GM18517 (cell line): ENCODE results near the gene SEMA6B.

Experiments used
- ATAC-seq: cut with Tn5 transposase; IDR thresholded peaks from one replicate; pipeline ENCODE4 v1.9.1; 2021; ENCODE audit warnings: mild to moderate bottlenecking, moderate library complexity; ENCODE audit not compliant: unreplicated experiment

Gene SEMA6B

GRCh38 chr19:4589579-4590410 lies 30.3 kb upstream of the SEMA6B start:
- no peak for ATAC-seq

- ATAC-seq = no peak
Observed at GRCh38 chr19:4588291-4588761, 28.8 kb upstream of the SEMA6B start.

- no peak for ATAC-seq
Observed at GRCh38 chr19:4587527-4587926, 28.0 kb upstream of the SEMA6B start.

GRCh38 chr19:4586691-4587090 lies 27.2 kb upstream of the SEMA6B start:
- ATAC-seq = no peak

GRCh38 chr19:4586245-4586644 lies 26.8 kb upstream of the SEMA6B start:
- ATAC-seq = no peak

- no peak for ATAC-seq
Observed at GRCh38 chr19:4585556-4585955, 26.1 kb upstream of the SEMA6B start.

GRCh38 chr19:4584670-4585460 lies 25.4 kb upstream of the SEMA6B start:
- no peak for ATAC-seq

- ATAC-seq = no peak
Observed at GRCh38 chr19:4583961-4584669, 24.6 kb upstream of the SEMA6B start.

- no peak for ATAC-seq
Observed at GRCh38 chr19:4582980-4583842, 23.7 kb upstream of the SEMA6B start.

- no peak for ATAC-seq
Observed at GRCh38 chr19:4581666-4582553, 22.4 kb upstream of the SEMA6B start.

- ATAC-seq = no peak
Observed at GRCh38 chr19:4580961-4581665, 21.6 kb upstream of the SEMA6B start.

- ATAC-seq = no peak
Observed at GRCh38 chr19:4580021-4580901, 20.8 kb upstream of the SEMA6B start.

GRCh38 chr19:4579389-4579788 lies 19.9 kb upstream of the SEMA6B start:
- ATAC-seq = no peak

- ATAC-seq = no peak
Observed at GRCh38 chr19:4578552-4579248, 19.2 kb upstream of the SEMA6B start.

GRCh38 chr19:4577020-4577782 lies 17.7 kb upstream of the SEMA6B start:
- ATAC-seq = no peak
